HG03060 (cell line): ENCODE data around the gene RSPH3.
"Not testable (repeated sequence)": the region's sequence is repeated elsewhere in the genome, so short reads cannot be mapped to it uniquely, and the experiment has no call there.

Experiments
- ATAC-seq: cut with Tn5 transposase; IDR thresholded peaks from one replicate; pipeline ENCODE4 v1.9.1; 2021; ENCODE audit warnings: low read depth, moderate number of reproducible peaks; ENCODE audit not compliant: unreplicated experiment

RSPH3 gene

GRCh38 chr6:159025224-159025623, 25.2 kb upstream of the RSPH3 start:
- ATAC-seq: not testable (repeated sequence)

GRCh38 chr6:159023893-159024292, 23.9 kb upstream of the RSPH3 start:
- no peak for ATAC-seq

- no peak for ATAC-seq
Observed at GRCh38 chr6:159020011-159020410, 20.0 kb upstream of the RSPH3 start.

- no peak for ATAC-seq
Observed at GRCh38 chr6:159017757-159018559, 18.0 kb upstream of the RSPH3 start.

GRCh38 chr6:159014406-159014805, 14.4 kb upstream of the RSPH3 start:
- no peak for ATAC-seq

GRCh38 chr6:159013229-159013628, 13.2 kb upstream of the RSPH3 start:
- ATAC-seq: no peak

- ATAC-seq: no peak
Observed at GRCh38 chr6:159012201-159012600, 12.2 kb upstream of the RSPH3 start.

GRCh38 chr6:159010037-159010612, 10.1 kb upstream of the RSPH3 start:
- ATAC-seq: not testable (repeated sequence)

- ATAC-seq: no peak
Observed at GRCh38 chr6:159008656-159009288, 8.8 kb upstream of the RSPH3 start.

GRCh38 chr6:159007510-159007909, 7.5 kb upstream of the RSPH3 start:
- ATAC-seq: no peak

GRCh38 chr6:159005436-159005835, 5.4 kb upstream of the RSPH3 start:
- no peak for ATAC-seq

GRCh38 chr6:159004592-159004991, 4.6 kb upstream of the RSPH3 start:
- no peak for ATAC-seq

GRCh38 chr6:159002432-159003155, 2.6 kb upstream of the RSPH3 start:
- no peak for ATAC-seq

- ATAC-seq: no peak
Observed at GRCh38 chr6:158999154-158999665, 792 bp downstream of the RSPH3 start.

GRCh38 chr6:158996856-158997255, 3.1 kb downstream of the RSPH3 start:
- ATAC-seq: no peak

- ATAC-seq: no peak
Observed at GRCh38 chr6:158993639-158994038, 6.4 kb downstream of the RSPH3 start.

- no peak for ATAC-seq
Observed at GRCh38 chr6:158991017-158991723, 8.8 kb downstream of the RSPH3 start.

- not testable (repeated sequence) for ATAC-seq
Observed at GRCh38 chr6:158989711-158990110, 10.3 kb downstream of the RSPH3 start.

GRCh38 chr6:158988477-158988876, 11.5 kb downstream of the RSPH3 start:
- no peak for ATAC-seq

- ATAC-seq: no peak
Observed at GRCh38 chr6:158987657-158988056, 12.3 kb downstream of the RSPH3 start.
